Naive thymus-derived CD8-positive, alpha-beta T cell (primary cell): ENCODE data around the gene U2AF2. TPM values are rescaled to one million over a fixed set of nuclear protein-coding genes. Genes with fewer than 3 reads are reported as not detected.

Experiments
- ATAC-seq, 2 donors: fragments of 150-1000 bp; cut with Tn5 transposase in 1 of 2; sonication (Bioruptor Pico), chemical (Tn5 transposase) in 1 of 2; 1 replicate in 1 of 2; 2 replicates in 1 of 2; pipeline ENCODE4 v1.10.0; 2021; ENCODE audit warnings: mild to moderate bottlenecking in 2 of 2, moderate library complexity in 2 of 2
- POLR2A ChIA-PET: fragments of 350-600 bp; sonication (Branson Sonifier 250); formaldehyde crosslinking; loops from one replicate; lab custom pipeline; 2021; ENCODE audit warnings: antibody characterized with exemption; lab: Charles Lee
- DNase-seq, 10 donors: peaks; one replicate each; pipeline versions ENCODE4 v3.0.0 to v3.0.0-alpha.2; 2020 to 2022
- H3K27ac Mint-ChIP-seq, 10 donors: one replicate each; pipeline ENCODE4 v1.8.0; 2020 to 2022; ENCODE audit warnings: mild to moderate bottlenecking in 10 of 10, mixed read lengths in 10 of 10, moderate library complexity in 4 of 10, inconsistent platforms in 1 of 10
- H3K27me3 Mint-ChIP-seq, 5 donors: one replicate each; pipeline ENCODE4 v1.8.0; 2021 to 2022; ENCODE audit warnings: mixed read lengths in 5 of 5
- H3K36me3 Mint-ChIP-seq, 3 donors: one replicate each; pipeline ENCODE4 v1.8.0; 2020 to 2022; ENCODE audit warnings: mixed read lengths in 3 of 3, mild to moderate bottlenecking in 2 of 3, inconsistent platforms in 1 of 3
- H3K4me1 Mint-ChIP-seq, 4 donors: one replicate each; pipeline ENCODE4 v1.8.0; 2021 to 2022; ENCODE audit warnings: mixed read lengths in 4 of 4
- H3K4me3 Mint-ChIP-seq, 10 donors: one replicate each; pipeline ENCODE4 v1.8.0; 2020 to 2022; ENCODE audit warnings: mild to moderate bottlenecking in 10 of 10, mixed read lengths in 10 of 10, moderate library complexity in 6 of 10, inconsistent platforms in 1 of 10
- H3K9me3 Mint-ChIP-seq, 9 donors: one replicate each; pipeline ENCODE4 v1.8.0; 2020 to 2022; ENCODE audit warnings: mixed read lengths in 9 of 9, mild to moderate bottlenecking in 3 of 9, inconsistent platforms in 1 of 9, moderate library complexity in 1 of 9
- polyA plus RNA-seq, 3 donors: library from polyadenylated mRNA; unstranded; fragments of 300-500 nt; fragmentation: Illumina TruSeq; gene quantifications; one replicate each; pipeline ENCODE4 v1.2.3, GENCODE V29; 2021
- total RNA-seq, 8 experiments: library from RNA in 2 of 8; stranded (reverse) in 2 of 8; gene quantifications; one replicate each; pipeline ENCODE4 v1.2.3 and lab custom pipeline; 2021 to 2026

U2AF2 gene
- total RNA-seq (100 to 1,000 TPM; 284 to 289 TPM), polyA plus RNA-seq (10 to 100 TPM in 1 of 3 donors, 1 to 10 TPM in 2; 6.6 to 10.6 (median 8.1) TPM), total RNA-seq (lab: John Stamatoyannopoulos, UW) (164 to 342 (median 228) reads per million in 6 experiments)

GRCh38 chr19:55654868-55655647 lies at the start of gene U2AF2:
U2AF2 (plus strand) TSS chr19:55655035; CDS start chr19:55655105, 70 bp downstream.
- Mint-ChIP-seq H3K4me1 (peaks cover 25 to 56% (median 54%) of the 10 kb centered on the region in 4 donors), H3K9me3 (no peaks in the 10 kb centered on the region), H3K36me3 (peaks cover 0 to 13% (median 3%) of the 10 kb centered on the region in 3 donors), H3K27me3 (no peaks in the 10 kb centered on the region), H3K27ac (peak within 1 kb of the TSS; percentile 97 to 100 (median 99)), H3K4me3 (peak within 1 kb of the TSS; percentile 88 to 99 (median 97))
- POLR2A ChIA-PET, result interaction anchor here (0.7 to 3.6 kb wide), 28 partner anchors 9 to 1518 kb away, joined by 3 to 64 read pairs (median 6); partner anchors contain the start of genes CNOT3, FIZ1, KMT5C and LENG8
- DNase-seq (peak; percentile 90 to 99 (median 94)), ATAC-seq (peak; percentile 10 to 45)

- Mint-ChIP-seq H3K36me3 (peaks cover 0 to 24% (median 4%) of the 10 kb centered on the region in 3 donors), H3K27me3 (no peaks in the 10 kb centered on the region), H3K4me1 (peaks cover 37 to 64% (median 61%) of the 10 kb centered on the region in 4 donors), H3K9me3 (no peaks in the 10 kb centered on the region), H3K4me3 (peak overlapping the region; percentile 78 to 93 (median 89)), H3K27ac (peak overlapping the region; percentile 78 to 98 (median 94))
- DNase-seq (peak; percentile 95 to 99 (median 97)), ATAC-seq (peak; percentile 77 to 79)
- POLR2A ChIA-PET, result interaction anchor here (0.7 to 4.2 kb wide), 14 partner anchors 12 to 346 kb away, joined by 3 to 55 read pairs (median 7); partner anchors contain the start of genes PPP6R1, U2AF2, ZNF581 and ZNF628
Measured at GRCh38 chr19:55605207-55605636, 49.6 kb upstream of the U2AF2 start.

- peak; percentile 42 to 52 for ATAC-seq
- Mint-ChIP-seq H3K4me3 (peak within 1 kb of the TSS; percentile 88 to 99 (median 94)), H3K27me3 (no peaks in the 10 kb centered on the region), H3K9me3 (no peaks in the 10 kb centered on the region), H3K36me3 (peaks cover 0 to 25% (median 4%) of the 10 kb centered on the region in 3 donors), H3K4me1 (peaks cover 41 to 69% (median 64%) of the 10 kb centered on the region in 4 donors), H3K27ac (peak within 1 kb of the TSS; percentile 82 to 98 (median 96))
- peak; percentile 54 to 82 (median 68) for DNase-seq
- POLR2A ChIA-PET, result interaction anchor here (0.7 to 4.2 kb wide), 18 partner anchors 11 to 519 kb away, joined by 3 to 55 read pairs (median 6); partner anchors contain the start of genes PPP6R1, U2AF2, ZNF579 and ZNF581
Measured at GRCh38 chr19:55605637-55606470, 49.0 kb upstream of the U2AF2 start, which contains the start of gene ZNF865. ZNF865 (plus strand) TSS chr19:55605647; CDS start chr19:55613619, 7,972 bp downstream.

GRCh38 chr19:55606471-55606787 lies 48.4 kb upstream of the U2AF2 start:
- peak overlapping the region; percentile 88 to 99 (median 94) for H3K4me3 Mint-ChIP-seq
- H3K27ac Mint-ChIP-seq, result peak overlapping the region; percentile 80 to 98 (median 95)
- POLR2A ChIA-PET, result interaction anchor here (0.7 to 4.2 kb wide), 16 partner anchors 11 to 520 kb away, joined by 3 to 55 read pairs (median 6); partner anchors contain the start of genes PPP6R1, U2AF2, ZNF579 and ZNF581
- DNase-seq (no peak), ATAC-seq (no peak)
- peaks cover 38 to 69% (median 64%) of the 10 kb centered on the region in 4 donors for H3K4me1 Mint-ChIP-seq
- no peaks in the 10 kb centered on the region for H3K9me3 Mint-ChIP-seq
- peaks cover 0 to 25% (median 4%) of the 10 kb centered on the region in 3 donors for H3K36me3 Mint-ChIP-seq
- no peaks in the 10 kb centered on the region for H3K27me3 Mint-ChIP-seq

- H3K27ac Mint-ChIP-seq, result peak overlapping the region; percentile 17 to 98 (median 94)
- ATAC-seq, result no peak
- POLR2A ChIA-PET, result interaction anchor here (0.7 to 4.2 kb wide), 11 partner anchors 10 to 348 kb away, joined by 3 to 55 read pairs (median 7); partner anchors contain the start of genes PPP6R1, ZNF579, ZNF581 and ZNF784
- peak overlapping the region in 9 of 10 donors; percentile 89 to 99 (median 94) for H3K4me3 Mint-ChIP-seq
- peaks cover 38 to 68% (median 63%) of the 10 kb centered on the region in 4 donors for H3K4me1 Mint-ChIP-seq
- DNase-seq, result no peak
- peaks cover 0 to 25% (median 4%) of the 10 kb centered on the region in 3 donors for H3K36me3 Mint-ChIP-seq
- H3K9me3 Mint-ChIP-seq, result no peaks in the 10 kb centered on the region
- no peaks in the 10 kb centered on the region for H3K27me3 Mint-ChIP-seq
Measured at GRCh38 chr19:55606817-55607216, 48.0 kb upstream of the U2AF2 start.

- Mint-ChIP-seq H3K9me3 (no peaks in the 10 kb centered on the region), H3K27ac (peak overlapping the region in 3 of 10 donors; percentile 15 to 78 (median 29)), H3K4me1 (peaks cover 38 to 72% (median 67%) of the 10 kb centered on the region in 4 donors), H3K36me3 (peaks cover 0 to 38% (median 4%) of the 10 kb centered on the region in 3 donors), H3K4me3 (no peak overlapping the region), H3K27me3 (no peaks in the 10 kb centered on the region)
- DNase-seq (no peak), ATAC-seq (no peak)
- POLR2A ChIA-PET, result no interaction called here
Measured at GRCh38 chr19:55609326-55609725, 45.5 kb upstream of the U2AF2 start.

- H3K4me1 Mint-ChIP-seq, result peaks cover 28 to 62% (median 53%) of the 10 kb centered on the region in 4 donors
- H3K27me3 Mint-ChIP-seq, result no peaks in the 10 kb centered on the region
- H3K27ac Mint-ChIP-seq, result peak overlapping the region; percentile 15 to 73 (median 48)
- POLR2A ChIA-PET, result interaction anchor here (0.8 to 3.4 kb wide), 4 partner anchors 8 to 14 kb away, joined by 3 to 16 read pairs (median 4); partner anchors contain the start of genes FIZ1 and ZNF784
- DNase-seq (no peak), ATAC-seq (no peak)
- no peaks in the 10 kb centered on the region for H3K9me3 Mint-ChIP-seq
- peak overlapping the region in 1 of 10 donors; percentile 7 for H3K4me3 Mint-ChIP-seq
- peaks cover 0 to 38% (median 4%) of the 10 kb centered on the region in 3 donors for H3K36me3 Mint-ChIP-seq
Measured at GRCh38 chr19:55611300-55611982, 43.4 kb upstream of the U2AF2 start.

- ATAC-seq (no peak), DNase-seq (no peak)
- POLR2A ChIA-PET, result interaction anchor here (0.6 to 3.4 kb wide), 4 partner anchors 11 to 26 kb away, joined by 3 to 16 read pairs (median 4); partner anchors contain the start of genes FIZ1 and ZNF784
- no peaks in the 10 kb centered on the region for H3K9me3 Mint-ChIP-seq
- H3K36me3 Mint-ChIP-seq, result peaks cover 0 to 36% (median 4%) of the 10 kb centered on the region in 3 donors
- peaks cover 21 to 55% (median 47%) of the 10 kb centered on the region in 4 donors for H3K4me1 Mint-ChIP-seq
- no peaks in the 10 kb centered on the region for H3K27me3 Mint-ChIP-seq
- H3K4me3 Mint-ChIP-seq, result no peak overlapping the region
- peak overlapping the region in 8 of 10 donors; percentile 13 to 84 (median 54) for H3K27ac Mint-ChIP-seq
Measured at GRCh38 chr19:55611983-55612645, 42.7 kb upstream of the U2AF2 start.

- peak overlapping the region in 1 of 10 donors; percentile 84 for H3K27ac Mint-ChIP-seq
- peak in 1 of 10 donors; percentile 27 for DNase-seq
Measured at GRCh38 chr19:55613396-55613795, 41.4 kb upstream of the U2AF2 start.

GRCh38 chr19:55613930-55614710 lies 40.7 kb upstream of the U2AF2 start:
- H3K4me1 Mint-ChIP-seq, result peaks cover 14 to 43% (median 38%) of the 10 kb centered on the region in 4 donors
- POLR2A ChIA-PET, result interaction anchor here (3.4 kb wide), 1 partner anchor 11 kb away, joined by 16 read pairs; the partner anchor contains the start of gene ZNF784
- no peak for ATAC-seq
- no peak overlapping the region for H3K27ac Mint-ChIP-seq
- peaks cover 0 to 33% (median 10%) of the 10 kb centered on the region in 3 donors for H3K36me3 Mint-ChIP-seq
- H3K4me3 Mint-ChIP-seq, result no peak overlapping the region
- no peak for DNase-seq
- no peaks in the 10 kb centered on the region for H3K27me3 Mint-ChIP-seq
- no peaks in the 10 kb centered on the region for H3K9me3 Mint-ChIP-seq

More at GRCh38 chr19:55613396-55613795, 41.4 kb upstream of the U2AF2 start:
- POLR2A ChIA-PET, result interaction anchor here (3.4 kb wide), 1 partner anchor 12 kb away, joined by 16 read pairs; the partner anchor contains the start of gene ZNF784
- H3K9me3 Mint-ChIP-seq, result no peaks in the 10 kb centered on the region
- peaks cover 0 to 34% (median 10%) of the 10 kb centered on the region in 3 donors for H3K36me3 Mint-ChIP-seq
- no peak for ATAC-seq
- H3K4me1 Mint-ChIP-seq, result peaks cover 16 to 44% (median 40%) of the 10 kb centered on the region in 4 donors
- no peaks in the 10 kb centered on the region for H3K27me3 Mint-ChIP-seq
- H3K4me3 Mint-ChIP-seq, result no peak overlapping the region
